H1 (cell line): ENCODE measurements around the gene PAF1. TPM values are rescaled to one million over a fixed set of nuclear protein-coding genes. Genes with fewer than 3 reads are reported as not detected.

ENCODE experiments used
- ZNF274 ChIP-seq: IDR thresholded peaks from 2 replicates; pipeline ENCODE4 v1.7.0; 2012; ENCODE audit warnings: low read length, borderline replicate concordance; ENCODE audit errors: extremely low read depth
- polyA plus RNA-seq, 7 experiments: library from polyadenylated mRNA; depleted of rRNA in 3 of 7; stranded (reverse) in 5 of 7; unstranded in 2 of 7; fragments of >200 nt in 5 of 7; fragments of 200-250 nt in 2 of 7; gene quantifications; 1 replicate in 5 of 7; 2 replicates in 1 of 7; 4 replicates in 1 of 7; pipeline versions ENCODE4 v1.2.1 to v1.2.3, GENCODE V29; 2011 to 2013; ENCODE audit warnings: missing spikeins in 2 of 7, mixed read lengths in 2 of 7
- total RNA-seq: library from RNA; stranded (reverse); fragmentation: NEBNext Ultra II Directional; extraction: Animal tissue kit (Norgen Biotek cat#: 25700); gene quantifications from 2 replicates; pipeline ENCODE4 v1.2.1, GENCODE V29; 2021
- TF ChIP-seq, protein P1 (sequence below): fragments of 300-600 bp; sonication (generic); IDR thresholded peaks from 2 replicates; pipeline ENCODE4 v1.7.1; 2012; ENCODE audit warnings: low read length, moderate library complexity, mild to moderate bottlenecking, inconsistent platforms; ENCODE audit not compliant: insufficient replicate concordance

Gene PAF1
- total and polyA plus RNA-seq, 2 of the 8 experiments (the other 6 are each of a cell fraction or from before 2014, with no cell fraction given): 31.4 to 58.6 TPM

DNA sequence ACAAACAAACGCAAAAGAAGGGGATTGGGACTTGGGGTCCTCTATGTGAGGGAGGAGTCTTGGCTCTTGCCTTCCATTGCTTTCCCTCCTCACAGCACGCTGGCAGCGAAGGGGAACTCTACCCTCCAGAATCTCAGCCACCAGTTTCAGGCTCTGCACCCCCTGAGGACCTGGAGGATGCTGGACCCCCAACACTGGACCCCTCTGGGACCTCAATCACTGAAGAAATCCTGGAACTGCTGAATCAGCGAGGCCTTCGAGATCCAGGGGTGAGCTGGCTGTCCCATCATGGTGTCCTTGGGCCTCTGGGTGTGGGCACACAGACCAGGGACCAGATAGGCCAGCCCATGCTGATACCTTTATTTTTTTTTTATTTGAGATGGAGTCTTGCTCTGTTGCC lies 31.1 kb upstream of the PAF1 start (continued):
- TF ChIP-seq, protein P1, sequence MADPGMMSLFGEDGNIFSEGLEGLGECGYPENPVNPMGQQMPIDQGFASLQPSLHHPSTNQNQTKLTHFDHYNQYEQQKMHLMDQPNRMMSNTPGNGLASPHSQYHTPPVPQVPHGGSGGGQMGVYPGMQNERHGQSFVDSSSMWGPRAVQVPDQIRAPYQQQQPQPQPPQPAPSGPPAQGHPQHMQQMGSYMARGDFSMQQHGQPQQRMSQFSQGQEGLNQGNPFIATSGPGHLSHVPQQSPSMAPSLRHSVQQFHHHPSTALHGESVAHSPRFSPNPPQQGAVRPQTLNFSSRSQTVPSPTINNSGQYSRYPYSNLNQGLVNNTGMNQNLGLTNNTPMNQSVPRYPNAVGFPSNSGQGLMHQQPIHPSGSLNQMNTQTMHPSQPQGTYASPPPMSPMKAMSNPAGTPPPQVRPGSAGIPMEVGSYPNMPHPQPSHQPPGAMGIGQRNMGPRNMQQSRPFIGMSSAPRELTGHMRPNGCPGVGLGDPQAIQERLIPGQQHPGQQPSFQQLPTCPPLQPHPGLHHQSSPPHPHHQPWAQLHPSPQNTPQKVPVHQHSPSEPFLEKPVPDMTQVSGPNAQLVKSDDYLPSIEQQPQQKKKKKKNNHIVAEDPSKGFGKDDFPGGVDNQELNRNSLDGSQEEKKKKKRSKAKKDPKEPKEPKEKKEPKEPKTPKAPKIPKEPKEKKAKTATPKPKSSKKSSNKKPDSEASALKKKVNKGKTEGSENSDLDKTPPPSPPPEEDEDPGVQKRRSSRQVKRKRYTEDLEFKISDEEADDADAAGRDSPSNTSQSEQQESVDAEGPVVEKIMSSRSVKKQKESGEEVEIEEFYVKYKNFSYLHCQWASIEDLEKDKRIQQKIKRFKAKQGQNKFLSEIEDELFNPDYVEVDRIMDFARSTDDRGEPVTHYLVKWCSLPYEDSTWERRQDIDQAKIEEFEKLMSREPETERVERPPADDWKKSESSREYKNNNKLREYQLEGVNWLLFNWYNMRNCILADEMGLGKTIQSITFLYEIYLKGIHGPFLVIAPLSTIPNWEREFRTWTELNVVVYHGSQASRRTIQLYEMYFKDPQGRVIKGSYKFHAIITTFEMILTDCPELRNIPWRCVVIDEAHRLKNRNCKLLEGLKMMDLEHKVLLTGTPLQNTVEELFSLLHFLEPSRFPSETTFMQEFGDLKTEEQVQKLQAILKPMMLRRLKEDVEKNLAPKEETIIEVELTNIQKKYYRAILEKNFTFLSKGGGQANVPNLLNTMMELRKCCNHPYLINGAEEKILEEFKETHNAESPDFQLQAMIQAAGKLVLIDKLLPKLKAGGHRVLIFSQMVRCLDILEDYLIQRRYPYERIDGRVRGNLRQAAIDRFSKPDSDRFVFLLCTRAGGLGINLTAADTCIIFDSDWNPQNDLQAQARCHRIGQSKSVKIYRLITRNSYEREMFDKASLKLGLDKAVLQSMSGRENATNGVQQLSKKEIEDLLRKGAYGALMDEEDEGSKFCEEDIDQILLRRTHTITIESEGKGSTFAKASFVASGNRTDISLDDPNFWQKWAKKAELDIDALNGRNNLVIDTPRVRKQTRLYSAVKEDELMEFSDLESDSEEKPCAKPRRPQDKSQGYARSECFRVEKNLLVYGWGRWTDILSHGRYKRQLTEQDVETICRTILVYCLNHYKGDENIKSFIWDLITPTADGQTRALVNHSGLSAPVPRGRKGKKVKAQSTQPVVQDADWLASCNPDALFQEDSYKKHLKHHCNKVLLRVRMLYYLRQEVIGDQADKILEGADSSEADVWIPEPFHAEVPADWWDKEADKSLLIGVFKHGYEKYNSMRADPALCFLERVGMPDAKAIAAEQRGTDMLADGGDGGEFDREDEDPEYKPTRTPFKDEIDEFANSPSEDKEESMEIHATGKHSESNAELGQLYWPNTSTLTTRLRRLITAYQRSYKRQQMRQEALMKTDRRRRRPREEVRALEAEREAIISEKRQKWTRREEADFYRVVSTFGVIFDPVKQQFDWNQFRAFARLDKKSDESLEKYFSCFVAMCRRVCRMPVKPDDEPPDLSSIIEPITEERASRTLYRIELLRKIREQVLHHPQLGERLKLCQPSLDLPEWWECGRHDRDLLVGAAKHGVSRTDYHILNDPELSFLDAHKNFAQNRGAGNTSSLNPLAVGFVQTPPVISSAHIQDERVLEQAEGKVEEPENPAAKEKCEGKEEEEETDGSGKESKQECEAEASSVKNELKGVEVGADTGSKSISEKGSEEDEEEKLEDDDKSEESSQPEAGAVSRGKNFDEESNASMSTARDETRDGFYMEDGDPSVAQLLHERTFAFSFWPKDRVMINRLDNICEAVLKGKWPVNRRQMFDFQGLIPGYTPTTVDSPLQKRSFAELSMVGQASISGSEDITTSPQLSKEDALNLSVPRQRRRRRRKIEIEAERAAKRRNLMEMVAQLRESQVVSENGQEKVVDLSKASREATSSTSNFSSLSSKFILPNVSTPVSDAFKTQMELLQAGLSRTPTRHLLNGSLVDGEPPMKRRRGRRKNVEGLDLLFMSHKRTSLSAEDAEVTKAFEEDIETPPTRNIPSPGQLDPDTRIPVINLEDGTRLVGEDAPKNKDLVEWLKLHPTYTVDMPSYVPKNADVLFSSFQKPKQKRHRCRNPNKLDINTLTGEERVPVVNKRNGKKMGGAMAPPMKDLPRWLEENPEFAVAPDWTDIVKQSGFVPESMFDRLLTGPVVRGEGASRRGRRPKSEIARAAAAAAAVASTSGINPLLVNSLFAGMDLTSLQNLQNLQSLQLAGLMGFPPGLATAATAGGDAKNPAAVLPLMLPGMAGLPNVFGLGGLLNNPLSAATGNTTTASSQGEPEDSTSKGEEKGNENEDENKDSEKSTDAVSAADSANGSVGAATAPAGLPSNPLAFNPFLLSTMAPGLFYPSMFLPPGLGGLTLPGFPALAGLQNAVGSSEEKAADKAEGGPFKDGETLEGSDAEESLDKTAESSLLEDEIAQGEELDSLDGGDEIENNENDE: no peak
- TF ChIP-seq ZNF274: no peak
